Measurements from ENCODE around the gene CRYGA. TPM values are rescaled to one million over a fixed set of nuclear protein-coding genes. Genes with fewer than 3 reads are reported as not detected.
"Not testable (repeated sequence)": the region's sequence is repeated elsewhere in the genome, so short reads cannot be mapped to it uniquely, and the experiment has no call there.

Gene CRYGA
- total RNA-seq, 1 donor from 2014 or later, result not detected

DNA sequence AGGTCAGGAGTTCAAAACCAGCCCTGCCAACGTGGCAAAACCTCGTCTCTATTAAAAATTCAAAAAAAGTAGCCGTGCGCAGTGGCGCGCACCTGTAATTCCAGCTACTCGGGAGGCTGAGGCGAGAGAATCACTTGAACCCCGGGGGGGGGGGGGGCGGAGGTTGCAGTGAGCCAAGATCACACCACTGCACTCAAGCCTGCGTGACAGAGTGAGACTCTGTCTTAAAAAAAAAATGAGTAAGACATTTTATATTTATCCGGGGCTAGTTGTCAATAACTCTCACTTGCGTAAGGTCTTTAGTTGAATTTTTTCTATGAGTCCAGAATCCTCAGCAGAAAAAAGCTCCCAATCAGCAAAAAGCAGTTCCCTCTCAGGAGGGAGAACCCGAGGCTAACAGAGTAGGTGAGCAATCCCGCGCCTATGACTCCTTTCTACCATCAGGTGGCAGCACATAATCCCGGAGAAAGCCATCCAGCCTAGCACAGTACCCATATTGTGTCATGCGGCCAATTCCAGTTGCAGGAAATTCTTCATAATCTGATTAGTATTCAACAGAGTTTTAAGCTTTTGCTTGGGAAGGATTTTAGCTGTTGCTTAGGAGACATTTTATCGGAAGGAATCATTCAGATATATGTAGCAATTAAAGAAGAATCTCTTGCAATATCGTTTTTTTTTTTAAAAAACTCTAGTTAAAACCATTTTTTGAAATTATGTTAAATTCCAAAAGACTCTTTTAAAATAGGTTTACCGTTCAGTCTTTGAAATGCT, 11.9 kb upstream of the CRYGA start:
- intact Hi-C loops (cut with DNase I), result loop anchor here (5.0 kb wide), 1 partner anchor 82 kb away; the partner anchor contains the start of gene IDH1
- DNase-seq (ENCODE audit: missing footprints) (no peak), ATAC-seq (peak; percentile 96)

DNA sequence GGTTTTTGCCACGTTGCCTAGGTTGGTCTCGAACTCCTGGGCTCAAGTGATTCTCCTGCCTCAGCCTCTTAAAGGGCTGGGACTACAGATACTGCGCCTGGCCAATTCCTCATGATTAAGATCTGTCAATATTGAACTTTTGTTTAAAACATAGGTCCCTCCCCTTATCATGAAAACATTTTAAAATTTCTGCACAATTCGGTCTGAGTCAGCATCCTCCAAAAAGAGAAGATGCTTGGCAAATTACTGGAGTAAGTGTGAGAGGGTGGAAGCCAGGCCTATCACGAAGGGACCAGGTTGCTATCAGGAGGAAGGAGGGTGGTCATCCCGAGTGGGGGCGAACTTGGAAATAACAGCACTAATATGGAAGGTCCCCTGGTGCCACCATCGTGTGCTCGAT, 10.8 kb upstream of the CRYGA start:
- ATAC-seq (no peak), DNase-seq (ENCODE audit: missing footprints) (no peak)
- intact Hi-C loops (cut with DNase I), result no loop called here

DNA sequence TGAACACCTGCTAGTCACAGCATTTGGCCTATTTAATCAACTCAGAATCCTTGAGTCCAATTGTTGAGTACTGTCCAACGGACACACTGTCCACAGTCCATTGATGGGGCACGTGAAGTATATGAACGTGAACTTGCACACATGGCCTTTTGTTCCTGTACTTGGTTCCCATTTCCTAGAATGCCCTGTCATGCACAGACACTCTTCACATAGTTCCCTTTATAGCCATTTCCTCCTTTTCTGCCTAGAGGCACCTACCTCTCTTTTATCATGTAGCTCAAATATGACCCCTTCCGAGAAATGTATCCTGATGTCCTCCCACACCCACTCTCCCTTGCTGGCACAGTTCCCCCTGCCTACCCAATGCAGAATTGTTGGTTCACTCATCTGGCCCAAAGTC, 8.7 kb upstream of the CRYGA start:
- DNase-seq (ENCODE audit: missing footprints), result no peak
- peak; percentile 63 for ATAC-seq
- intact Hi-C loops (cut with DNase I), result no loop called here

DNA sequence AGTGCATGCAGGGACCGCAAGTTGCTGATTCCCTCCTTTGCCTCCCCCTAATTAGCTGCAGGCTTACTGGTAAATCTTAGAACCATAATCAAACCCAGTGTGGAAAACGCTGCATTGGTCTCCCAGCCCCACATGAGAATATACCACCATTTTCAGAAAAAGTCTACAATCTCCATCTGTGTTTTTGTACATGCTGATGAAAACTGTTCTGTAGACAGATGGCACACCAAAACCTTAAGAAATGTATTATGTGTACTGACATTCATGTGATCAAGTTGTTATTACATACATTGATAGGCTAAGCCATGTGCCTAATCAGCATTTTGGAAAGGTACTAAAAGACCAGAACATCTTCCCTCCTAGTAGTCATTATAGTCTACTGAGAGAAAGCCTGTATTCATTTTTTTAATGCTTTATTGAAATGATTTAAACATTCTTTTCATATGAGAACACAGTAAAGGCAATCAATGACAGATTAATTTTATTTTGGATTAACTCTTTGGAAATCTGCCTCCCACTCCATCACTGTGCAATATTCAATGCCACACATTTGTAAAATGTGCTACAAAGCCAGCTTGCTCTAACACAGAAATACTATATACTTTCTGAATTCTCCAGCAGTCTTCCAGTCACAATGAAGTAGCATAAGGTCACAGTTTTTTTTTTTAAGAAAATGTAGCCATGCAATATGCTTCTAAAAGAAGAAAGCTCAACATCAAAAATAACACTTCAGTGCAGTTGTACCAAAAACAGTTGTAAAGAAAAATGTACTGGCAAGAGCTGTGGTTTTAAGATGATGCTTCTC, 1.8 kb upstream of the CRYGA start:
- DNase-seq (ENCODE audit: missing footprints) (no peak), ATAC-seq (no peak)
- intact Hi-C loops (cut with DNase I), result no loop called here

DNA sequence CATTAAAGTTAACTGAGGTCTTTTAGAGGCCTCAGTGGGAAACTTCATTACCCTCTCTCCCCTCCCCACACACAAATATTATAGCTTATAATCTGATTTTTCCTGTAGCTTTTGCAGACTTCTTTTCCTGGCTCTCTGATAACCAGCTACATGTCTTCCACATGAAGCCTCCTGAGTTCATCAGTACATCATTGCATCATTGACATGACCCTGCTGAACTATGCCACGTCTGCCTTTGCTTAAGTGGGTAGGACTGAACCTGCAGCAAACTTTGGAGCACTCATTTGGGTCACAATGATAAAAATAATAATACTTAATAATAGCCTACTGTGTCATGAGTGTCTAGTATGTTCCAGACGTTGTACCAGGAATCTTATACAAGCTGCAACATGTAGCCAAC, 7.0 kb downstream of the CRYGA start:
- intact Hi-C loops (cut with DNase I), result no loop called here
- no peak for DNase-seq (ENCODE audit: missing footprints)
- no peak for ATAC-seq

DNA sequence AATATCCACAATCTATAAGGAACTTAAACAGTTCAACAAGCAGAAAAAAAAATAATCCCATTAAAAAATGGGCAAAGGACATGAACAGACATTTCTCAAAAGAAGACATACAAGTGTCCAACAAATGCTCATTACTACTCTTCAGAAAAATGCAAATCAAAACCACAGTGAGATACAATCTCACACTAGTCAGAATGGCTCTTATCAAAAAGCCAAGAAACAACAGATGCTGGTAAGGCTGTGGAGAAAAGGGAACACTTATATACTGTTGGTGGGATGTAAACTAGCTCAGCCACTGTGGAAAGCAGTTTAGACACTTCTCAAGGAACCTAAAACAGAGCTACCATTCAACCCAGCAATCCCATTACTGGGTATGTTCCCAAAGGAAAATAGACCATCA, 10.2 kb downstream of the CRYGA start:
- intact Hi-C loops (cut with DNase I), result no loop called here
- ATAC-seq (no peak), DNase-seq (ENCODE audit: missing footprints) (no peak)

DNA sequence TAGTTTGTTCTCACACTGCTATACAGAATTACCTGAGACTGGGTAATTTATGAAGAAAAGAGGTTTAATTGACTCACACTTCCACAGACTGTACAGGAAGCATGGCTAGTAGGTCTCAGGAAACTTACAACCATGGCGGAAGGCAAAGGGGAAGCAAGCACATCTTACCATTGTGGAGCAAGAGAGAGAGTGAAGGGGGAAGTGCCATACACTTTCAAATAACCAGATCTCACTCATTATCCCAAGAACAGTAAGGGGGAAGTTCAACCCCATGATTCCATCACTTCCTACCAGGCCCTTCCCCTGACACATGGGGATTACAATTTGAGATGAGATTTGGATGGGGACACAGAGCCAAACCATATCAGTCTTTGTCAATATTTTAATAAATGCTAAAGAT, 12.4 kb downstream of the CRYGA start:
- intact Hi-C loops (cut with DNase I), result no loop called here
- ATAC-seq (no peak), DNase-seq (ENCODE audit: missing footprints) (no peak)

DNA sequence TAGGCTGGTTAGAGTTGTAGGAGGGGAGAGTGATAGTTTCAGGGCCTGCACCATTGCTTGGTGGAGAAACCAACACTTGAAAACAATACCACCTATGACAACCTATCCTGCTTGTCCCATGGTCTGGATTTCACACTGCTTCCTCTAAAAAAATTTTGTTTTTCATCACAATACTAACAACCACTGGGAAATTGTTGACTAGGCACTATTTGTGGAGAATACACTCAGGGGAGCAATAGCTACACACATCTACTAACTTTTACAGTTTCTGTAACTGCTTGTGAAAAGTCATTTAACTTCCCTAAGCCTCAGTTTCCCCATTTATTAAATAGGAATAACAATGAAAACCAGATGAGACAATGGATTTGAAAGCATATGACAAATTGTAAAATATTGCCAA, 13.3 kb downstream of the CRYGA start:
- intact Hi-C loops (cut with DNase I), result no loop called here

DNA sequence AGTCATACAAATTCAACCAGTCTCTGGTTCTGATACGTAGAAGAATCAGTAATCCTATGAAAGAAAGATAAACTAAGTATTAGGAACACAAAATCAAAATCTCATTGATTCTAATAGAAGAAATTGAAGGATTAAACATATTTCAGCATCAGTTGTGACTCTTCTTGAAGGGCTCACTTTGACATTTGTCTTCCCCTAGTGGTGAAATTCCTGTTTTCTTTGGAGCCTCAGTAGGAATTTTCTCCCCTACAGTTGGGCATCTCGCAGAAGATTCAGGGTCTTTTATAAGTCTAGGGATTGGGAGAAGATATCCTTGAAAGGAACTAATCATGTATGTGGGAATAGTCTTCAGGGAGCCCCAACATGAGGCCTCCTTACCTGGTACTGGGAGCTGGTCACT, 14.6 kb downstream of the CRYGA start:
- no peak for ATAC-seq
- intact Hi-C loops (cut with DNase I), result no loop called here
- no peak for DNase-seq (ENCODE audit: missing footprints)

More for the DNA sequence above, 13.3 kb downstream of the CRYGA start:
- ATAC-seq (no peak), DNase-seq (ENCODE audit: missing footprints) (no peak)

DNA sequence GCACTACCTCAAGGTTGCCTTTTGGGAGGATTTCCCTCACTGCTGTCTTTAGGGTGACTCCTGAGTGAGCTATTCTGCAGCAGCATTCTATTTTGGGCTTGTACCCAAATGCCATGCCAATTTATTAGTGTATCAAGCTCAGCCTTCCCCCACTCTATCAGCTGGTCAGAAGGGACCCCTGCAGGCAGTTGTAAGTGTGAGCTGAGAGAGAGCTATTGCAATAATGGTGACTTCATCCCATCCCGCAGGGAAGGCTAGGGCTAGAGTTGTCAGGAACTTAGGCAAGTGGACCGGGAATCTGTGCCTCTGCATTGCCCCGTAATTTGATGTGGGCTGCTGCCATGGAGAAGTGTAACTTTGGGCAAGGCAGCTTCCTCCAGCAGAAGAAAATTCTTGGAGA, 15.6 kb downstream of the CRYGA start:
- intact Hi-C loops (cut with DNase I), result no loop called here
- DNase-seq (ENCODE audit: missing footprints), result no peak
- no peak for ATAC-seq

DNA sequence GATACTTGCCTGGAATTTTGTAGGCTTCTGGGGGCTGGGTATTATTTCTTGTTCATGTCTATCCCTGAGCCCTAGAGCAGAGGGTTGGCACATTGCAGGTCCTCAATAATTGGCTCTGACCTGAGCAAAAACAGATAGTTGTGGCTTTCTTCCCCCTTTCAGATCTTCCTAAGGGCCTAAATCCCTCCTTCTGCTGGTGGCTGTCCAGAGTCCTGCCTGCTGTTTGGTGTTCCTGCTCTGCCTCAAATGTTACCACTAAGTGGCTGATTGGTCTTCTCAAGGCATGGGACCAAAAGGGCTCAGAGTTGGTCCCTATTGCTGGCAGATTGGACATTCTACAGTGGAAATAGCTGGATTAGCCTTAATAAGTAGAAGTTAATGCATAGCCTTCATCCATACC, 16.4 kb downstream of the CRYGA start:
- no peak for DNase-seq (ENCODE audit: missing footprints)
- no peak for ATAC-seq
- intact Hi-C loops (cut with DNase I), result no loop called here

DNA sequence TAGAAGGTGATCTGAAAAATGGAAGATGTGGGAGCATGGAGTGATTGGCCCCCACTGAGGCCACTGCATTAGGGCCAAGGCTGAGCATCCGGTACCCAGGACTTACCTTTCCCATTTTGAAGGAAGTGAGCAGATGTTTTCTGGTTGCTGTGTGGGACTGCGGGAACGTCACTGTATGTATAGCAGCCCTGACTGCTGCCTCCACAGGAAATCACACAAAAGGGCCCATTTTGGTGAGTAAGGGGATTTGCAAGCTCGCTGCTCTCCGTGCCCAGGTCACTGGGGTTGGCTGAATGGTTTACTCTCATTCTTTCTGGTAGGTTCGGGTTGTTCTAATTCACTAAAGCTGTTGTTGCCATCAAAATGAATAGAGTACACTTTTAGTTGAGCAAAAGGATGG, 17.4 kb downstream of the CRYGA start, which contains the start of gene CRYGB:
Gene CRYGB, minus strand, starts transcription at position 153 of the 400 bp plus-strand sequence. Its CDS starts 38 bp downstream, at position 115.
- DNase-seq (ENCODE audit: missing footprints), result no peak
- intact Hi-C loops (cut with DNase I), result no loop called here
- no peak for ATAC-seq

DNA sequence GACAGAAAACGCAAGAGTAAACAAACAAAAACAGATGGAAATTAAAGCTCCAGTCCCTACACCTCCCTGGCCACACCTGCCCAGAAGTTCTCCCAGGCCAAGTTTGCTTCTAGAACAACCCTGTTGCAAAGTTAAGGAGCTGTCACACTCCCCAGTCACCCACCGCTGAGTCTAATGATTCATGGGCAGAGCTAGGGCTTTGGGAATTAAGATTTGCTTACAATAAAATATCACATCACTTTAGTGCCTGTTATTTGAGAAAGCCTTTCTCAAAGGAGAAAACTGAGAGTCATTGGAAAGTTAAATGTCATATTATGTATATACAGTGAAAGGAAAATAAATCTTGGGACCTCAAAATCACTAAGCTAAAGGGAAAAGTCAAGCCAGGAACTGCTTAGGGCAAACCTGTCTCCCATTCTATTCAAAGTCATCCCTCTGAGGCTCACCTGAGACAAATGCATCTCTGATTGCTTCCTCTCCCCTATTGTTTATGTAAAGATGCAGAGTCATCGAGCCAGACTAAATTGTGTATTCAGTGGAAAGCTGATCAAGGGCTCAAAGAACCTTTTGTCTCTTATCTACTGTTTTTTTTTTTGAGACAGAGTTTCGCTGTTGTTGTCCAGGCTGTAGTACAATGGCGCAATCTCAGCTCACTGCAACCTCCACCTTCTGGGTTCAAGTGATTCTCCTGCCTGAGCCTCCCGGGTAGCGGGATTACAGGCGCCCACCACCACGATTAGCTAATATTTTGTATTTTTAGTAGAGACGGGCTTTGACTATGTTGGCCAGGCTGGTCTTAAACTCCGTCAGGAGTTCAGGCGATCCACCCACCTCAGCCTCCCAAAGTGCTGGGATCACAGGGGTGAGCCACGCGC, 20.2 kb downstream of the CRYGA start:
- no peak for DNase-seq (ENCODE audit: missing footprints)
- intact Hi-C loops (cut with DNase I), result no loop called here
- no peak for ATAC-seq

DNA sequence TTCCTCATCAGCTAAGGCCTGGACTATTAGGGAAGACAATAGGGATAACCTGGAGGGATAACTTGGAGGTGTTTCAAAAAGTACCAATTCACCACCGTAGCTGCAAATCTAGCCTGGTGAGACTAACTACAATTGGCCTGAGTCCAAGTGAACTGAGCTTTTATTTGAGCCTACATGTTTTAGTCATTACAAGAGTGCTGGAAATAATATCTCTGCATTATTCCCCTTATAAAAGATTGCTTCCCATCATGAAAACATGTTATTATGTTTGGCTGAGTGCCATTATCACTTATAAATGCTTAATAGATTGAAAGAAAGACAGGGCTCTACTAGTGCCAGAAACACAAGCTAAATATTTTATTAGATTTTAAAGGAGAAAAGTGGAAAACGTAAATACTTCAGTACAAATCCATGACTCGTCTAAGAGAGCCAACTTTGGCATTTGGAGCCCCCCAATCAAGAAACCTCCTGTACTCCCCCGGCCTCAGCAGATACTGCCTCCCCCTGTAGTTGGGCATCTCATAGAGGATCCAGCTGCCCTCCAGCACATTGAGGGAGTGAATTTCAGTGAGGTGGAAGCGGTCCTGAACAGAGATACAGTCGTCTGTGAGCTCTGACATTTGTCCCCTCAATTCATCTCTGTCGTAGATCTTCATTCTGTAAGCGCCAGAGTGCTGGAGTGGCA, 21.0 kb downstream of the CRYGA start:
- ATAC-seq, result no peak
- intact Hi-C loops (cut with DNase I), result no loop called here
- DNase-seq (ENCODE audit: missing footprints), result no peak

DNA sequence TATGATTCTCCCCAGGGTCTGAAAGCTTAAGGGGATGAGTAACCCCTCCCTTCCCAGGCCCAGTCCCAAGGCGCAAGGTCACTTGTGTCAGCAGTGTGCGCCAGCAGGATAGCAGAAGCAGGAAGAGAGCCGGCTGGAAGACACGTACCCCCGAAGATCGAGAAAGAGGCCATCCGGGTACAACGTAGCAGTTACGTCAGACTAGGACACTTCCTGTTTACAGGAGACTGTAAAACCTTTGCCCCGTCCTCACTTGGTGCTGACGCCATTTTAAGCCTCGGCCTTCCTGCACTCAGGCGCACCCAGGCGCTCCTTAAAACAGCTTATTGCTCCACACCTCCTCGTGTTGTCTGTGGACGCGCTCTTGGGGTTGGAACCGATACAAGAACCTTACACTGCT, 23.9 kb downstream of the CRYGA start:
- DNase-seq (ENCODE audit: missing footprints) (no peak), ATAC-seq (no peak)
- intact Hi-C loops (cut with DNase I), result no loop called here

DNA sequence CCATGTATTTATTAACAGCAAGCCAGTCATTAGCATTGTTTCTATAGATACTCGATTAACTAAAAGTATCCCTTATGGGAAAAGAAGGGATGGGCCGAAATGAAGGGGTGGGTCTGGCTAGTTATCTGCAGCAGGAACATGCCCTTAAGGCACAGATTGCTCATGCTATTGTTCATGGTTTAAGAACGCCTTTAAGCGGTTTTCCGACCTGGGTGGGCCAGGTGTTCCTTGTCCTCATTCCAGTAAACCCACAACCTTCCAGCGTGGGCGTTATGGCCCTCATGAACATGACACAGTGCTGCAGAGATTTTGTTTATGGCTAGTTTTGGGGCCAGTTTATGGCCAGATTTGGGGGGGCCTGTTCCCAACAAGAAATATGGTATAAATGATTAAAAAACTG, 25.1 kb downstream of the CRYGA start:
- intact Hi-C loops (cut with DNase I); DNase-seq (ENCODE audit: missing footprints); ATAC-seq: not testable (repeated sequence)

DNA sequence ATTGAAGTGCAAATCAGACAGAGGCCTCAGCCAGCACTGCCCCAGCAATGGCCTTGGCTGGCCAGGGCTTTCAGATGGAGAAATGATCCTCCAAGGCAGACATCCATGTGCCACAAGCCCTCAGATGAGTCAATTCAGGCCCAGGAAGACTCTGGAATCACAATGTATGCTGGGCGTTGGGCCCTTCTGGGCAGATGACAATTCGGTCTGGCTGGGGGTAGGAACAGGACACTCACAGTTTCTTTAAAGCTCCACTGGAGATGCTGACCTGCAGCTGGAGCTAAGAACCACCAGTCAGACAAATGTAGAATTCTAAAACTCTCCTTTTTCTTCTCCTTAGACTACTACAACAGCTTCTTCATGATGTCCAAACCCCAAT, 26.7 kb downstream of the CRYGA start:
- no peak for ATAC-seq
- no peak for DNase-seq (ENCODE audit: missing footprints)
- intact Hi-C loops (cut with DNase I), result no loop called here

DNA sequence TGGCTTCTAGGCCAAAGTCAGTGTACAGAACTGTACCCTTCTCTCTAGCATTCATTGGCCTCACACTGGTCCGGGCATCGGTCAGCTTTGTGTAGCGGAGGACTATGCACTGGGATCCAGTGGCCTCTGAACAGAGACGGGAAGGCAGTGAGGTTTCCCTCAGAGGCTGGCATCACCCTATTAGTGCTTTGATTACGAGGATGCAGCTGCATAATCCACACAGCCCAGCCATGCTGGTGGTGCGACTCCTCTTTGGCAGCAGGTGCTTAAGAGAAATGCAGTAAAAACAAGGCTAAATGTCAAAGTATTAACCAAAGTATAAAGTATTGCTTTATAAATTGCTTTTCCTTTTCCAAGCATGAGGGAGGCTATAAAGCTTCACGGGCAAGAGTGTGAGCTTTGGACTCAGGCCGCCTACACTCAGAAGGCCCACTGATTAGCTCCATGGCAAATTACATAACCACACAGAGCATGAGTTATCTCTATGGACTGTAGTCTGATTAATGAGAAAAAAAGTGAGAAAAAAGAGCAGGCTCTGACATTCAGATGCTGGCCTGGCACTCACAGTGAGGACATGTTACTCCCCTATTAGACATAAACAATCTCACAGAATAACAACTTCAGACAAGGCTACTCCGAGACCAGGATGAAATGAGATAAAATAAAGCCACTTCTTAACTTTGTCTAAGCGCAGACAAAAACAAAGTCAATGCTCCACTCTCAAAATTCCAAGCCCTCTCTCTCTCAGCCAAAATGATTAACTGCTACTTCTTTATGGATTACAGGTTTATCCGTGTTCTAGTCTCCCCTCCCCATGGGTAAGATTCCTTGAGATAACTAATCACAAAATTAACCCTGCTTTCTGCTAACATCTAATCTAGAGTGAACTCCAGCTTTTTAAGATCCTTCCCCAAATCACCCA, 27.3 kb downstream of the CRYGA start:
- intact Hi-C loops (cut with DNase I), result no loop called here
- DNase-seq (ENCODE audit: missing footprints), result no peak
- ATAC-seq, result no peak
